GM18519 (cell line): Measurements from ENCODE around the gene SERPINH1.

Experiments used
- ATAC-seq: cut with Tn5 transposase; IDR thresholded peaks from one replicate; pipeline ENCODE4 v1.9.1; 2021; ENCODE audit warnings: mild to moderate bottlenecking, moderate library complexity; ENCODE audit not compliant: unreplicated experiment, low FRiP score

SERPINH1 gene

GRCh38 chr11:75593286-75593915, 31.3 kb downstream of the SERPINH1 start:
- no peak for ATAC-seq

GRCh38 chr11:75594211-75594610, 32.2 kb downstream of the SERPINH1 start:
- ATAC-seq = no peak

- ATAC-seq = no peak
Measured at GRCh38 chr11:75595429-75595828, 33.4 kb downstream of the SERPINH1 start.

GRCh38 chr11:75596914-75597313, 34.9 kb downstream of the SERPINH1 start:
- no peak for ATAC-seq

GRCh38 chr11:75597636-75598035, 35.6 kb downstream of the SERPINH1 start:
- ATAC-seq = no peak

GRCh38 chr11:75598264-75598663, 36.2 kb downstream of the SERPINH1 start:
- ATAC-seq = no peak

- no peak for ATAC-seq
Measured at GRCh38 chr11:75598900-75599299, 36.8 kb downstream of the SERPINH1 start.

GRCh38 chr11:75600356-75600755, 38.3 kb downstream of the SERPINH1 start:
- ATAC-seq = no peak

- ATAC-seq = no peak
Measured at GRCh38 chr11:75601494-75601893, 39.4 kb downstream of the SERPINH1 start.

GRCh38 chr11:75602951-75603350, 40.9 kb downstream of the SERPINH1 start:
- no peak for ATAC-seq

- no peak for ATAC-seq
Measured at GRCh38 chr11:75603791-75604736, 42.0 kb downstream of the SERPINH1 start.

GRCh38 chr11:75606099-75606498, 44.0 kb downstream of the SERPINH1 start:
- no peak for ATAC-seq

GRCh38 chr11:75611823-75612222, 49.8 kb downstream of the SERPINH1 start:
- ATAC-seq = no peak

GRCh38 chr11:75615751-75616150, 53.7 kb downstream of the SERPINH1 start:
- no peak for ATAC-seq

- ATAC-seq = no peak
Measured at GRCh38 chr11:75616281-75616680, 54.2 kb downstream of the SERPINH1 start.
